ENCODE data around the gene FGF19. TPM values are rescaled to one million over a fixed set of nuclear protein-coding genes. Genes with fewer than 3 reads are reported as not detected.

FGF19 gene
- total RNA-seq, 1 donor from 2014 or later, result not detected

- no peaks in the 10 kb centered on the region for H3K9me3 ChIP-seq (replicated peaks)
- H3K4me3 ChIP-seq, result no peak overlapping the region
- peaks cover 26% of the 10 kb centered on the region for H3K27me3 ChIP-seq (ENCODE audit: low read depth)
- no peaks in the 10 kb centered on the region for H3K36me3 ChIP-seq
- TF ChIP-seq CTCF (IDR thresholded peaks at IDR 0.05; ENCODE audit: borderline replicate concordance), result no peak
- DNase-seq, result no peak
- H3K27ac ChIP-seq (replicated peaks), result no peak overlapping the region
- H3K4me1 ChIP-seq, result peaks cover 8% of the 10 kb centered on the region
- intact Hi-C loops (cut with micrococcal nuclease), result loop anchor here (5.0 kb wide), 1 partner anchor 510 kb away; no protein-coding TSS in a partner anchor
These were observed 21.6 kb downstream of the FGF19 start for GRCh38 chr11:69682221-69682620.

GRCh38 chr11:69680688-69681087 is 23.1 kb downstream of the FGF19 start:
- H3K9me3 ChIP-seq (replicated peaks), result no peaks in the 10 kb centered on the region
- H3K27ac ChIP-seq (replicated peaks), result no peak overlapping the region
- H3K4me3 ChIP-seq, result no peak overlapping the region
- no peaks in the 10 kb centered on the region for H3K36me3 ChIP-seq
- intact Hi-C loops (cut with micrococcal nuclease), result loop anchor here (5.0 kb wide), 1 partner anchor 512 kb away; no protein-coding TSS in a partner anchor
- peaks cover 11% of the 10 kb centered on the region for H3K27me3 ChIP-seq (ENCODE audit: low read depth)
- peaks cover 4% of the 10 kb centered on the region for H3K4me1 ChIP-seq
- no peak for TF ChIP-seq CTCF (IDR thresholded peaks at IDR 0.05; ENCODE audit: borderline replicate concordance)
- no peak for DNase-seq

- Histone ChIP-seq H3K27me3 (ENCODE audit: low read depth) (no peaks in the 10 kb centered on the region), H3K36me3 (peaks cover 4% of the 10 kb centered on the region), H3K9me3 (replicated peaks) (no peaks in the 10 kb centered on the region), H3K4me1 (peaks cover 29% of the 10 kb centered on the region), H3K4me3 (no peak overlapping the region), H3K27ac (replicated peaks) (no peak overlapping the region)
- intact Hi-C loops (cut with micrococcal nuclease), result no loop called here
- no peak for DNase-seq
- TF ChIP-seq CTCF (IDR thresholded peaks at IDR 0.05; ENCODE audit: borderline replicate concordance), result no peak
These were observed 26.1 kb downstream of the FGF19 start for GRCh38 chr11:69677749-69678148.

DNA sequence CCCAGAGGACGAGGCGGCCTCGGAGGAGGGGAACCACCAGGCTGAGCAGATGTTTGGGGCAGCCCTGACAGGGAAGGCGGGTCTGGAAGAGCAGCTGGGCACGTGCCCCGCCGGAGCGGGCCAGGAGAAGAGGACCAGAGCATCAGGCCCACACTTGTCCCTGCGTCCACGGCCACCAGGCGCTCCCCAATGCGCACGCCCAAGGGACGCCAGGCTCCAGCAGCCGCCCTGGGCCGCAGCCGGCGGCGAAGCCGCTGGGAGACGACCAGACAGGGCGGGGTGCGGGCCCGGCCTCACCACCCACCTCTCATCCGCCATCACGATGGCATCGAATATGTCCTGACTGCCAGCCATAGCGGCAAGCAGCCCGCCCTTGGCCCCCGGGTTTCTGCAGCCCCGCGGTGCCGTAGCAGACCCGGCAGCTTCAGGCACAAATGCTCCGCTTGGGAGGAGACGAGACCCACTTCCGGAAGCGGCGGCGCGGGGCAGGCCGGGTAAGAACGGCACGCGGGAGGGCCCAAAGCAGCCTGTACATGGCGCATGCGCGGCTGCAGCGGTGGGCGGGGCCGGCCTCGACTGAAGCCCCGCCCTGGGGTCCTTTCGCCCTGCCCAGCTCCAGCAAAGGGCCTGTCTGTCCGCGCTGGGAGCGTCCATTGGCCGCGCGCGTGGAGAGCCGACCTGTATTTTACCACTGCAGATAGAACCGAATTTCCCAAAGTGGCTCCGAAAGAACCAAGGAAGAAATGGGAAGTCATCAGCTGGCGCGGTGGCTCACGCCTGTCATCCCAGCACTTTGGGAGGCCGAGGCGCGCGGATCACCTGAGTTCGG is 28.7 kb downstream of the FGF19 start, which contains the start of gene LTO1:
Gene LTO1, minus strand, starts transcription at position 468 of the 829 bp plus-strand sequence. Its CDS starts 114 bp downstream, at position 354.
- peak; percentile 11 for TF ChIP-seq CTCF (IDR thresholded peaks at IDR 0.05; ENCODE audit: borderline replicate concordance)

DNA sequence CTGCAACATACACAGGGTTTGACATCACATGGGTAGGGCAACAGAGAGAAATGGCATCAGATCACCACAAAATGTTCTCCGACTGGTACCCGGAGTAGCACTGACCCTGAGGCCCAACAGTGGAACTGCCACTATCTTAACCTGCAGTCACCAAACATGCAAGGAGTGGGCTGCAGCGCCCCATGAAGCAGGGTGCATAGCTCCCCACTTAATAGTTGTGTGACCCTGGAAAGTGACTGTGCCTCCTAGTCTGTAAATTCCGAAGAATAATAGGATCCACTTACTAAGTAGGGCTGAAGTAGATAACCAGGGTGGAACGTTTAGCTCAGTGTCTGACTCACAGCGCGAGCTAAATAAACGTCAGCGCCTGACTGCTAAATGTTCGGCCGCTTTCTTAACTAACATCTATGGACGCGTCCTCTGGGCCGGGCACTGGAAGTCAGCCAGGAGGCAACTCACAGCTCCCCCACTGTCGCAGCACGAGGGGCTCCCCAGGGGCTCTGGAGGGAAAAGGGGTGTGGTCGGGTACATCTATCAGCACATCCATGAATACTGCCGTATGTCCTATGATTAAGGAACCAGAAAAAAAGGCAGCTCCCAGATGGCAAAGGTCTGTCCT is 29.4 kb downstream of the FGF19 start:
- intact Hi-C loops (cut with micrococcal nuclease), result no loop called here
- H3K4me1 ChIP-seq, result peaks cover 45% of the 10 kb centered on the region
- DNase-seq, result no peak
- H3K36me3 ChIP-seq, result peaks cover 31% of the 10 kb centered on the region
- peak overlapping the region; percentile 88 for H3K27ac ChIP-seq (replicated peaks)
- H3K9me3 ChIP-seq (replicated peaks), result no peaks in the 10 kb centered on the region
- H3K27me3 ChIP-seq (ENCODE audit: low read depth), result no peaks in the 10 kb centered on the region
- H3K4me3 ChIP-seq, result peak overlapping the region; percentile 92
- no peak for TF ChIP-seq CTCF (IDR thresholded peaks at IDR 0.05; ENCODE audit: borderline replicate concordance)

More for the DNA sequence above, 28.7 kb downstream of the FGF19 start, which contains the start of gene LTO1:
- Histone ChIP-seq H3K9me3 (replicated peaks) (no peaks in the 10 kb centered on the region), H3K4me1 (peaks cover 41% of the 10 kb centered on the region), H3K36me3 (peaks cover 28% of the 10 kb centered on the region), H3K27ac (replicated peaks) (peak within 1 kb of the TSS; percentile 88), H3K4me3 (peak within 1 kb of the TSS; percentile 92), H3K27me3 (ENCODE audit: low read depth) (no peaks in the 10 kb centered on the region)
- intact Hi-C loops (cut with micrococcal nuclease), result no loop called here
- DNase-seq, result peak; percentile 97
